RKO (cell line): Measurements from ENCODE around the gene TBC1D10B.
"Not testable (repeated sequence)": the region's sequence is repeated elsewhere in the genome, so short reads cannot be mapped to it uniquely, and the experiment has no call there.

Experiments used
- DNase-seq: peaks from one replicate; pipeline ENCODE4 v3.0.0-alpha.2; 2016; ENCODE audit warnings: low spot score

The TBC1D10B gene

DNA sequence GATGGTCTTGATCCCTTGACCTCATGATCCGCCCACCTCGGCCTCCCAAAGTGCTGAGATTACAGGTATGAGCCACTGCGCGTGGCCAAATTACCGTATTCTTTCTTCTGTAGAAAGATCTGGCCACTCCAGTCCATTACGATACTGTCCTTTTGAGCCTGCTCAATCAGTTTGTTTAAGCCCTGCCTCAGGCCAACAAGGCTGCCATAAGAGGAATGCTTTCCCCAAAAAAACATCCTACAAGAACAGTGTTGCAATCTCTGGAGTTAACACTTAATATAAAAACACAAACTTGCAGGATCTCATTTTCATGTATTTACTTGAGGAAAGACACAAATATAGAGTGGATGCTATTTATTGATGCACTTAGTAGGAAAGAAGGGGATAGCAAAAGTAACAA is 46.1 kb downstream of the TBC1D10B start:
- DNase-seq = not testable (repeated sequence)

GRCh38 chr16:30318647-30319046 is 51.6 kb downstream of the TBC1D10B start:
- not testable (repeated sequence) for DNase-seq

GRCh38 chr16:30310937-30311336 is 59.4 kb downstream of the TBC1D10B start:
- not testable (repeated sequence) for DNase-seq

GRCh38 chr16:30309255-30309654 is 61.0 kb downstream of the TBC1D10B start:
- not testable (repeated sequence) for DNase-seq
